Activated CD4-positive, alpha-beta T cell treated with anti-CD3 and anti-CD28 coated beads, Interleukin-2, Interleukin-6, amounts not matched to agents 100 ng/mL and 50 ng/mL, durations not matched to agents 16 hours and 8 hours (primary cell): ENCODE data around the gene TIMM17B.

ENCODE experiments used
- DNase-seq: peaks from one replicate; pipeline ENCODE4 v3.0.0-alpha.2; 2020

Gene TIMM17B

GRCh38 chrX:48897625-48898306, at the start of gene TIMM17B, which contains the start of gene PQBP1:
Gene TIMM17B, minus strand, starts transcription at chrX:48897768. Its CDS starts 19 bp downstream, at chrX:48897749.
Gene PQBP1, plus strand, starts transcription at chrX:48897930. Its CDS starts 580 bp downstream, at chrX:48898510.
- DNase-seq = peak; percentile 92

DNA sequence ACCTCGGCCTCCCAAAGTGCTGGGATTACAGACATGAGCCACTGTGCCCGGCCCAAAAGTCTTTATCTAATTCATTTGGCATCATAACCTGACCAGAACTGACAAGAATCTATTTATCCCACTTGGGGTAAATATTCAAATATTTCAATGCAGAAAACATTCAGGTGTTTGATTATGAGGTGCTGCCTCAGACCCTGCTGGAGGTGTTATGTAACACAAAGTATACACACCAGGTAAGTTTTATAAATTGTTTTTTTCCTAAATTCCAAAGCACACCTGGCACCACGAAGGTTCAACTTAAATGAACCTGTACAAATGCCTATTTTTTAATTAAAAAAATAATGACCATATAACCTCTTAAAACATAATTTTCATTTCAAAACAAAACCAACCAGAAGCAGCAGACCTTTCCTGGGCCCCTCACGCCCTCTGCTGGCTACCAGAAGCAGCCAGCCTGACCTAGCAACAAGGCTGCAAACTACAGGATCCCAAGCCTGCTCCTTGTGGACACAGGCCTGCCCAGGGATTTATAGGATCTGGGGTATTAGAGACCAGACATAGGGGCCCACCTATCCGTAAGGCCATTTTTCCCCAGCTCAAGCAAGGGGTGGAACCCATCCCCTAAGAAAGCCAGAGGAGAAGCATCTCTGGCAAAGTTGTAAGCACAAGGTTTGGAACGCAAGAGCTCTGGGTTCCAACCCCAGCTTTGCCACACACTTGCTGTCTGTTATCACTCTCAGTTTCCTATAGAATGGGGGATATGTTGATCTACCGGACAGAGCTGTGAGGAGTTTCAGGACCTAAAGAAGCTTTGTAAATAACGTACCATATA, 48.2 kb upstream of the TIMM17B start:
- DNase-seq = peak; percentile 70

- DNase-seq = peak; percentile 50
Observed at GRCh38 chrX:48942895-48943294, 45.3 kb upstream of the TIMM17B start.

DNA sequence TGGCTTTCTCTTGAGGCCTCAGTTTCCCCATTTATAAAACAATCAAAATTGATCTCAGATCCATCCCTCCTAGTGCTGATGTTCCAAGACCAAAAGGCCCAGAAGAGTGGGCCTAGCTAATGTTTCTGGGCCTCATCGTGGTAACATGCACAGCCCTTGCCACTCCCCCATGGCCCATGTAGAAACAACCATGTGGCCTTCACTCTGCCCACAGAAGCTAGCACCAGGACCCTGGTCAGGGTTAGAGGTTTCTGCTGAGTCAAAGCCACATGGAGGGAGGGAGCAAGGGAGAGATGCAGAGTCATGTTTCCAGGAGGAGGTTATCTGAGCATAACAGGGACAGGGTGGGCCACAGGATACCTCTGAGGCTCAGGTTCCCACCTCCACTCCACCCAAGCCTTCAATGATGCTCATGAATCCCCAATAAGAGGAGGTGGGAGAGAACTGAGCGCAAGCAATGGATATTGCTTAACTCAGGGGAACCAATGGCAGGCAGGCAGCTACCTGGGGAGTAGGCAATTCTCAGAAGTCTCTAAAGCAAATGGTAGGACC, 42.9 kb upstream of the TIMM17B start:
- peak; percentile 61 for DNase-seq

- peak; percentile 35 for DNase-seq
Observed at GRCh38 chrX:48939524-48940228, 42.1 kb upstream of the TIMM17B start.

DNA sequence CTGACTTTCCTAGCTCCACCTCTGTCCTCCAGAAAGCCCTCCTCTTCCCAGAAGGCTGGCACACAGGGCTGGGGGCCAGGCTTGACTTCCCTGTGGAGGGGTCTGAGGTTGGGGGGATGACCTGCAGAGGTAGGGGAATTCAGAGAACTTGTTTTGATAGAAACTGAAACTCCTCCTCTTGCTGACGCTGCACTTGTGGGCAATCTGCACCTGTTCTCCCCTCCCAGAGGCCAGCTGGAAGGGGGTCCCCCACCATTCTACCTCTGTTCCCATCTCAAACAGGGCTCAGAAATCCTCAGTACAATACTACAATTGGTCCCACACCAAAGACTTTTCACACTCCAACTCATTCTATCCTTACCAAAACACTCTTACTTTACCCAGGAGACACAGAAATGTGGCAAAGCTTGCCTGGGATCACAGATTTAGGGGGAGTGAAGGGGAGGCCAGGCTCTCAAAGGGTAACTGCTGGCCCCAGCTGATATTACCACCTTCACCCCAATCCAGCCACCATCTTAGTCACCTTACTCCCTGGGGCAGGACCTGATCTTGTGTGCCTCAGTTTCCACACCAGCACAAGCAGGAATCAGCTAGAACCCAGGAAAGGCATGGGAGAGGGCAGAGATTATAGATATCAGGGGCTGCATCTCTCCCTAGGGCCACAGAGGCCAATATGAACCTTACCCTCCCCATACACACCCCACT, 41.3 kb upstream of the TIMM17B start:
- DNase-seq = peak; percentile 89

- peak; percentile 94 for DNase-seq
Observed at GRCh38 chrX:48937054-48937907, 39.7 kb upstream of the TIMM17B start.

DNA sequence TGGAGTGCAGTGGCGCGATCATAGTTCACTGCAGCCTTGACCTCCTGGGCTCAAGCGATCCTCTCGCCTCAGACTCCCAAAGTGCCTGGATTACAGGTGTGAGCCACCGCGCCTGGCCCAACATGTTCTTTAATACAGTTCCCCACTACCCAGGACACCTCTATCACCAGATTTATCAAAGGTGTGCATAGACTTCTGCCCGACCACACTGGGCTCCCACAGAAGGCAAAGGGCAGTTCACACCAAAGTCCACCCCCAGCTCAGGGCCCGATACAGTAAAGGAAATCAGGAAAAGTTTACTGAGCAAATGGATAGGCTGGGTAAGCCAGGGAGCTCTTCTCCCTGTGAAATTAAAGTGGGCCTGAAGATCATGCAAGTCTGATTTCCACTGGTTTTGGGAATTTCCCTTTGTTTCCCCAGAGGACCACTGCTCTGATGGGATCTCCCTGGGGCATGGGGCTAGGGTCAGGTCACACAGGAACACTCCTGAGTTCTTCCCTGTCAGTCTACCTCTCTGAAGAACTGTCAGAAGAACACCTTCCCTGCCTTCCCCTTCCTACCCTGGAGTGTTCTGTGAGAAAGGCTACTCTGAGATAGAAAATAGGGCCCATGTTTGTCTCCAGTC, 39.0 kb upstream of the TIMM17B start:
- DNase-seq = no peak

DNA sequence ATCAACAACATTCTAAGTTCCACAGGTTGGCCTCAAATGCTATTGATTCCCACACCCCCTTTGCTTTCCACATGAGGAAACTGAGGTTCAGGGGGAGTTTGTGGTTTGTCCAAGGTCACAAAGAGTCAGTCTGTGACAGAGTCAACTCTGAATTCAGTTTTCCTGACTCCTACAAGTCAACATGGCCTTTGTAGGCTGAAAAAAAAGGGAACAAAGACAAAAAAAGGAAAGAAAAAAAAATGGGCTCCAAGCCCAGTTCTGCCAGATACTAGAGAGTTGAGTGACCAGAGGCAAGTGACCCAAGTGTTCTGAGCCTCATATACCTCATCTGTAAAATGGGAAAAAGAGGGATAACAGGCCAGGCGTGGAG, 37.7 kb upstream of the TIMM17B start:
- DNase-seq = no peak

DNA sequence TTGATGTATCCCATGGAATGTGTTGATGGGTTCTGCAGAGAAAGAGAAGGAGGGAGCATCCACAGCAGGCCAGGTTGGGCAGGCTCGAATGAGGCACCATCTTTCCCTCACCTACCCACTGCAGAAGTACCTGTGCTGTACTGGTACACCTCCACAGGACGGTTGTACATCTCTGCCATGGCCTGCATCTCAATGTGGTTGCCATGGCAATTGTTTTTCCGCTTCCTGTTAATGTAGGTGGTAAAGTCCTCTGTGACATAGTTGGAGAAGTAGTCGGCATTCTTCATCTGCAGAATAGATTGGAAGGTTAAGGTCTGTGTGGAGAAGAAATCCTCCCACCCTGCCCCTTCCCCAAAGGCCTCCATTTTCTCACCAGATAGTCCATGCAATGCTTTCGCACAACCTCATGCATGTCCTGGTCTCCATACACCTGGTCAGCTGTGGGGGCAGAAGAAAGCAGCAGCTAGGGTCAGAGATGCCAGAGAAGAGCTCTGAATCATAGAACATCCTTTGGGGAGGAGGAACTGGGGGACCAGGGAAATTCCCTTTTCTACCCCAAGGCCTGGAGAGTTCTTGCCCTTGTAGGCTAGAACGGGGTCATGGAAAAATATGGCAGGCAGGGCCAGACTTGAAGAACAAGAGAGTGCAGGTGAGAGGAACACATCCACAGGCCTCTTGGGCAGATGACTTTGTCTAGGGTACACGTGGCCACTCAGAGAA, 37.2 kb upstream of the TIMM17B start:
- DNase-seq = peak; percentile 54

GRCh38 chrX:48933757-48934156, 36.2 kb upstream of the TIMM17B start:
- peak; percentile 42 for DNase-seq

DNA sequence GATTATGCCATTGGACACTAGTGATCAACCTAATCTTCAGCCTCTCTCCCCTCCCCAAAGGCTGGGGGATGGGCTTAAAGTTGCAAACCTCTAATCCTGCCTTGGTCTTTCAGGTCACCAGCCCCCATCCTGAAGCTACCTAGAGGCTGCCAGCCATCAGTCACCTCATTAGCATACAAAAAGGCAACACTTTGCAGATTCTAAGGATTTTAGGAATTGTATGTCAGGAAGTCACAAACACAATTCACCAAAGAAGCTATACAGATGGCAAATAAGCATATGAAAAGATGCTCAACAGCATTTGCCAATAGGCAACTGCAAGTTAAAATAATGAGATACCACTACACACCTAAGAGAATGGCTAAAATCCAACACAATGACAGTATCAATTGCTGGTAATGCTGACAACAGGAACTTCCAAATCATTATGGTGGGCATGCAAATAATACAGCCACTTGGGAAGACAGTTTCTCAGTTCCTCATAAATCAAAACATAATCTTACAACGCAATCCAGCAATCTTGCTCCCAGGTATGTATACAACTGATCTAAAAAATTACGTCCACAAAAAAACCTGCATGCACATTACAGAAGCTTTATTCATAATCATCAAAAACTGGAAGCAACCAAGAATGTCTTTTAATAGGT, 30.3 kb upstream of the TIMM17B start:
- DNase-seq = no peak

DNA sequence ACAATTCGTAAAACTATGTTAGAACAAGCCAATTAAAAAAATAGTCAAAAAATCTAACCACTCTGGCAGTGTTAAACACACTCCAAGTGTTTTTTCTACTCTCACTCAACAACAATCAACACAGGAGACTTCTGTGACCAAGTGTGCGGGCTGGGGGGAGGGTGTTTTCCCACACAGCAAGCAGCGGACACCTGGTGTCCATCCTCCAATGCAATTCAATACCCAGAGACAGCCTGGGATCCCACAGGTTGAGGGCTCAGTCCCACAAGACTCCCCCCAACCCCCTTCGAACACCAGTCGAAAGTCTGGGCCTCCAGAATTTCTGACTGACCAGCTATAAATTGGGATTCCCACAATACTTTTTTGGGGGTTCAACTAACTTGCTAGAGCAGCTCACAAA, 29.6 kb upstream of the TIMM17B start:
- DNase-seq = no peak

GRCh38 chrX:48924270-48924669, 26.7 kb upstream of the TIMM17B start:
- no peak for DNase-seq

- DNase-seq = no peak
Observed at GRCh38 chrX:48923771-48924170, 26.2 kb upstream of the TIMM17B start.

GRCh38 chrX:48920718-48921104, 23.1 kb upstream of the TIMM17B start:
- DNase-seq = no peak

GRCh38 chrX:48919947-48920717, 22.6 kb upstream of the TIMM17B start:
- DNase-seq = peak; percentile 53

- peak; percentile 47 for DNase-seq
Observed at GRCh38 chrX:48919360-48919841, 21.8 kb upstream of the TIMM17B start.
